SK-N-SH (cell line): ENCODE measurements around the gene KLHL20. TPM values are rescaled to one million over a fixed set of nuclear protein-coding genes. Genes with fewer than 3 reads are reported as not detected.
"Not testable (repeated sequence)": the region's sequence is repeated elsewhere in the genome, so short reads cannot be mapped to it uniquely, and the experiment has no call there.

Experiments used
- CTCF ChIA-PET: fragments of 300-600, 350-600 bp; formaldehyde crosslinking; extraction: SDS; loops from one replicate; lab custom pipeline; 2021; lab: Yijun Ruan, JAX
- POLR2A ChIA-PET: fragments of 350-600 bp; sonication (Branson Sonifier 250); formaldehyde crosslinking; extraction: SDS; loops from one replicate; lab custom pipeline; 2020; ENCODE audit warnings: antibody characterized with exemption, inconsistent platforms; lab: Yijun Ruan, JAX
- DNase-seq: peaks from one replicate; pipeline ENCODE4 v3.0.0; 2012
- H2AFZ ChIP-seq: fragments of 200-600 bp; sonication (generic); 2 replicates; pipeline ENCODE4 v1.8.1; 2016; ENCODE audit warnings: antibody characterized with exemption, mild to moderate bottlenecking, low read depth
- H3F3A ChIP-seq: fragments of 200-600 bp; sonication (generic); replicated peaks from 2 replicates; pipeline ENCODE3; 2016; ENCODE audit warnings: antibody characterized with exemption, mild to moderate bottlenecking; ENCODE audit not compliant: insufficient read depth
- H3K27ac ChIP-seq, 2 experiments: fragments of 200-500 bp in 1 of 2; fragments of 200-600 bp in 1 of 2; sonication (Bioruptor generic) in 1 of 2; sonication (generic), shearing (Covaris generic) in 1 of 2; 2 replicates each; pipeline versions ENCODE4 v1.5.1 to v1.6.1; 2014 to 2016; ENCODE audit warnings: low read depth in 2 of 2, inconsistent platforms in 1 of 2, low read length in 1 of 2, mild to moderate bottlenecking in 1 of 2, mixed read lengths in 1 of 2
- H3K27me3 ChIP-seq: fragments of 200-600 bp; sonication (generic), shearing (Covaris generic); 2 replicates; pipeline ENCODE4 v1.6.1; 2016; ENCODE audit warnings: mixed run types; ENCODE audit not compliant: insufficient read depth
- H3K36me3 ChIP-seq, 2 experiments: fragments of 200-500 bp in 1 of 2; fragments of 200-600 bp in 1 of 2; sonication (Bioruptor generic) in 1 of 2; sonication (generic) in 1 of 2; replicated peaks in 1 of 2; 2 replicates each; pipeline versions ENCODE3 to v1.5.1; 2014 to 2016; ENCODE audit warnings: low read length in 1 of 2, mild to moderate bottlenecking in 1 of 2; ENCODE audit not compliant: insufficient read depth in 2 of 2, control insufficient read depth in 1 of 2
- H3K4me1 ChIP-seq, 2 experiments: fragments of 200-500 bp in 1 of 2; fragments of 200-600 bp in 1 of 2; sonication (Bioruptor generic) in 1 of 2; sonication (generic), shearing (Covaris generic) in 1 of 2; 2 replicates each; pipeline versions ENCODE4 v1.5.1 to v1.6.1; 2014 to 2016; ENCODE audit warnings: low read depth in 1 of 2, low read length in 1 of 2, mixed run types in 1 of 2; ENCODE audit not compliant: insufficient read depth in 2 of 2, control insufficient read depth in 1 of 2
- H3K4me2 ChIP-seq: fragments of 200-600 bp; sonication (generic), shearing (Covaris generic); 2 replicates; pipeline ENCODE4 v1.6.1; 2017; ENCODE audit warnings: mixed run types
- H3K4me3 ChIP-seq, 2 experiments: fragments of 200-500 bp in 1 of 2; fragments of 200-600 bp in 1 of 2; sonication (Bioruptor generic) in 1 of 2; sonication (generic), shearing (Covaris generic) in 1 of 2; 2 replicates each; pipeline versions ENCODE4 v1.5.1 to v1.8.1; 2014 to 2016; ENCODE audit warnings: low read depth in 2 of 2, inconsistent platforms in 1 of 2, low read length in 1 of 2, mild to moderate bottlenecking in 1 of 2, mixed read lengths in 1 of 2, moderate library complexity in 1 of 2
- H3K79me2 ChIP-seq: fragments of 200-600 bp; sonication (generic); 2 replicates; pipeline ENCODE4 v1.8.1; 2017; ENCODE audit warnings: mild to moderate bottlenecking; ENCODE audit not compliant: insufficient read depth
- H3K9ac ChIP-seq: fragments of 200-600 bp; sonication (generic); 2 replicates; pipeline ENCODE4 v1.6.1; 2017; ENCODE audit warnings: mixed run types
- H3K9me2 ChIP-seq: fragments of 200-600 bp; sonication (generic); 2 replicates; pipeline ENCODE4 v1.6.1; 2017; ENCODE audit warnings: mixed run types
- H3K9me3 ChIP-seq: fragments of 200-600 bp; sonication (generic); 2 replicates; pipeline ENCODE4 v1.6.1; 2017; ENCODE audit warnings: mixed run types, mild to moderate bottlenecking, moderate library complexity
- H4K20me1 ChIP-seq: fragments of 200-600 bp; sonication (generic); 2 replicates; pipeline ENCODE4 v1.6.1; 2017; ENCODE audit warnings: mild to moderate bottlenecking, mixed run types; ENCODE audit not compliant: insufficient read depth
- ELF1 ChIP-seq: IDR thresholded peaks from 2 replicates; pipeline ENCODE4 v1.4.0; 2012
- EP300 ChIP-seq, 2 experiments: IDR thresholded peaks; 2 replicates each; pipeline versions ENCODE4 v1.4.0 to v1.6.1; 2012; ENCODE audit warnings: borderline replicate concordance in 1 of 2, low read depth in 1 of 2, low read length in 1 of 2
- EZH2phosphoT487 ChIP-seq: fragments of 200-600 bp; sonication (generic); IDR thresholded peaks from 2 replicates; pipeline ENCODE4 v1.6.1; 2017; ENCODE audit warnings: low read depth, mixed run types, mild to moderate bottlenecking, antibody characterized with exemption, moderate library complexity, borderline replicate concordance
- GABPA ChIP-seq: IDR thresholded peaks from 2 replicates; pipeline ENCODE4 v1.4.0; 2012; ENCODE audit warnings: low read depth, mild to moderate bottlenecking
- GATA2 ChIP-seq: sonication (generic); formaldehyde crosslinking; IDR thresholded peaks from 2 replicates; pipeline ENCODE4 v1.5.0; 2020; ENCODE audit warnings: mild to moderate bottlenecking, missing genetic modification reagents
- MAX ChIP-seq: IDR thresholded peaks from 2 replicates; pipeline ENCODE4 v1.4.0; 2012; ENCODE audit warnings: low read depth
- MXI1 ChIP-seq: IDR thresholded peaks from 2 replicates; pipeline ENCODE4 v1.6.1; 2012; ENCODE audit warnings: mild to moderate bottlenecking, low read depth, low read length, improper control_type of control experiment
- NFIC ChIP-seq: IDR thresholded peaks from 2 replicates; pipeline ENCODE4 v1.4.0; 2012; ENCODE audit warnings: borderline replicate concordance
- RCOR1 ChIP-seq: fragments of 150-350 bp; IDR thresholded peaks from 2 replicates; pipeline ENCODE4 v1.6.1; 2017; ENCODE audit warnings: antibody characterized with exemption, low read length
- RFX5 ChIP-seq: IDR thresholded peaks from 2 replicates; pipeline ENCODE4 v1.6.1; 2012; ENCODE audit warnings: mild to moderate bottlenecking, improper control_type of control experiment, low read length
- RXRA ChIP-seq: IDR thresholded peaks from 2 replicates; pipeline ENCODE4 v1.4.0; 2012; ENCODE audit warnings: low read depth, mild to moderate bottlenecking, borderline replicate concordance
- SMC3 ChIP-seq: IDR thresholded peaks from 2 replicates; pipeline ENCODE4 v1.6.1; 2012; ENCODE audit warnings: low read depth, low read length, improper control_type of control experiment
- TEAD4 ChIP-seq: IDR thresholded peaks from 2 replicates; pipeline ENCODE4 v1.4.0; 2012; ENCODE audit warnings: mild to moderate bottlenecking, borderline replicate concordance; ENCODE audit not compliant: insufficient read depth
- WGBS: methylation state at CpG from one replicate; pipeline ENCODE4 v1.1.6; 2017; ENCODE audit warnings: low lambda C conversion rate; 5-methylcytosine and 5-hydroxymethylcytosine counted together
- polyA plus RNA-seq, 3 experiments: library from polyadenylated mRNA; depleted of rRNA; stranded (reverse); fragments of >200 nt; gene quantifications; 2 replicates each; pipeline ENCODE4 v1.2.3, GENCODE V29; 2012
- TF ChIP-seq, protein P1 (sequence below): fragments of 150-350 bp; IDR thresholded peaks from 2 replicates; pipeline ENCODE4 v1.6.1; 2017; ENCODE audit warnings: antibody characterized with exemption, low read length, low read depth, borderline replicate concordance

KLHL20 gene
- polyA plus RNA-seq, 1 of the 3 experiments (the other 2 are of a cell fraction), result 14.0 TPM

- Histone ChIP-seq H2AFZ (no peak overlapping the region), H3K4me3 (no peak overlapping the region), H3K36me3 (peaks cover 32 to 62% of the 10 kb centered on the region in 2 experiments), H3F3A (no peaks in the 10 kb centered on the region), H3K79me2 (no peaks in the 10 kb centered on the region), H3K9me3 (no peaks in the 10 kb centered on the region), H3K27ac (no peak overlapping the region), H3K27me3 (no peaks in the 10 kb centered on the region), H3K4me2 (no peak overlapping the region), H3K4me1 (no peaks in the 10 kb centered on the region), H4K20me1 (no peaks in the 10 kb centered on the region), H3K9ac (no peak overlapping the region), H3K9me2 (no peaks in the 10 kb centered on the region)
- TF ChIP-seq RCOR1, result no peak
- no peak for TF ChIP-seq NFIC
- TF ChIP-seq RXRA, result no peak
- TF ChIP-seq RFX5, result no peak
- no peak for TF ChIP-seq GATA2 (CRISPR knock-in tag)
- no peak for TF ChIP-seq SMC3
- no peak for TF ChIP-seq ELF1
- no peak for TF ChIP-seq MXI1
- no peak for TF ChIP-seq TEAD4
- TF ChIP-seq EZH2phosphoT487, result no peak
- TF ChIP-seq, protein P1, sequence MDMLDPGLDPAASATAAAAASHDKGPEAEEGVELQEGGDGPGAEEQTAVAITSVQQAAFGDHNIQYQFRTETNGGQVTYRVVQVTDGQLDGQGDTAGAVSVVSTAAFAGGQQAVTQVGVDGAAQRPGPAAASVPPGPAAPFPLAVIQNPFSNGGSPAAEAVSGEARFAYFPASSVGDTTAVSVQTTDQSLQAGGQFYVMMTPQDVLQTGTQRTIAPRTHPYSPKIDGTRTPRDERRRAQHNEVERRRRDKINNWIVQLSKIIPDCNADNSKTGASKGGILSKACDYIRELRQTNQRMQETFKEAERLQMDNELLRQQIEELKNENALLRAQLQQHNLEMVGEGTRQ, result no peak
- no peak for TF ChIP-seq EP300 (IDR thresholded peaks at IDR 0.05; ENCODE audit: borderline replicate concordance in 1 of 2, low read depth in 1 of 2, low read length in 1 of 2)
- TF ChIP-seq MAX, result no peak
- TF ChIP-seq GABPA, result no peak
- DNase-seq, result no peak
- CTCF ChIA-PET, result interaction anchor here (0.6 to 1.5 kb wide), 2 partner anchors 13 to 231 kb away, joined by 3 to 4 read pairs; no protein-coding TSS in a partner anchor
- 100% methylated on average over 4 of the region's 5 CpGs for WGBS
- POLR2A ChIA-PET, result no interaction called here
Observed at GRCh38 chr1:173758980-173759379, 44.2 kb downstream of the KLHL20 start.

- CTCF ChIA-PET, DNase-seq, H3K4me3 ChIP-seq, H3F3A ChIP-seq, H3K9me3 ChIP-seq, H3K79me2 ChIP-seq, H3K4me2 ChIP-seq, H3K9ac ChIP-seq, POLR2A ChIA-PET, H3K27ac ChIP-seq, H2AFZ ChIP-seq, H3K27me3 ChIP-seq, H3K4me1 ChIP-seq, H4K20me1 ChIP-seq, H3K9me2 ChIP-seq: not testable (repeated sequence)
- peaks cover 5 to 38% of the 10 kb centered on the region in 2 experiments for H3K36me3 ChIP-seq
- WGBS, result 90% methylated on average over 6 of the region's 6 CpGs
Observed at GRCh38 chr1:173764331-173764730, 49.5 kb downstream of the KLHL20 start.
